NB4 (cell line): ENCODE data around the gene CERKL.

Experiments
- CTCF ChIP-seq: IDR thresholded peaks from one replicate; pipeline ENCODE4 v1.5.1; 2012; ENCODE audit warnings: low read depth, low read length
- MAX ChIP-seq: IDR thresholded peaks from 2 replicates; pipeline ENCODE4 v1.6.1; 2011; ENCODE audit warnings: low read depth, low read length
- MYC ChIP-seq: IDR thresholded peaks from 2 replicates; pipeline ENCODE4 v1.6.1; 2011; ENCODE audit warnings: low read depth, low read length
- POLR2A ChIP-seq: IDR thresholded peaks from 2 replicates; pipeline ENCODE4 v1.6.1; 2011; ENCODE audit warnings: mild to moderate bottlenecking; ENCODE audit not compliant: insufficient read length; ENCODE audit errors: extremely low read depth

- TF ChIP-seq POLR2A (no peak), MAX (no peak), CTCF (no peak), MYC (no peak)
These were observed 81.8 kb downstream of the CERKL start for GRCh38 chr2:181575024-181575649.
